Fibroblast of lung (primary cell): Measurements from ENCODE around the gene ACSS1.

Source experiments
- EZH2 ChIP-seq: IDR thresholded peaks from 2 replicates; pipeline ENCODE4 v1.5.1; 2012; ENCODE audit warnings: low read length, control low read depth, mild to moderate bottlenecking; ENCODE audit errors: missing control alignments
- TF ChIP-seq, protein P1 (sequence below), 2 donors: IDR thresholded peaks in 1 of 2; conservative IDR thresholded peaks in 1 of 2; 1 replicate in 1 of 2; 2 replicates in 1 of 2; pipeline ENCODE4 v1.5.1; 2011 to 2012; ENCODE audit warnings: low read length in 2 of 2, control low read depth in 1 of 2, inconsistent platforms in 1 of 2, low read depth in 1 of 2, mild to moderate bottlenecking in 1 of 2

DNA sequence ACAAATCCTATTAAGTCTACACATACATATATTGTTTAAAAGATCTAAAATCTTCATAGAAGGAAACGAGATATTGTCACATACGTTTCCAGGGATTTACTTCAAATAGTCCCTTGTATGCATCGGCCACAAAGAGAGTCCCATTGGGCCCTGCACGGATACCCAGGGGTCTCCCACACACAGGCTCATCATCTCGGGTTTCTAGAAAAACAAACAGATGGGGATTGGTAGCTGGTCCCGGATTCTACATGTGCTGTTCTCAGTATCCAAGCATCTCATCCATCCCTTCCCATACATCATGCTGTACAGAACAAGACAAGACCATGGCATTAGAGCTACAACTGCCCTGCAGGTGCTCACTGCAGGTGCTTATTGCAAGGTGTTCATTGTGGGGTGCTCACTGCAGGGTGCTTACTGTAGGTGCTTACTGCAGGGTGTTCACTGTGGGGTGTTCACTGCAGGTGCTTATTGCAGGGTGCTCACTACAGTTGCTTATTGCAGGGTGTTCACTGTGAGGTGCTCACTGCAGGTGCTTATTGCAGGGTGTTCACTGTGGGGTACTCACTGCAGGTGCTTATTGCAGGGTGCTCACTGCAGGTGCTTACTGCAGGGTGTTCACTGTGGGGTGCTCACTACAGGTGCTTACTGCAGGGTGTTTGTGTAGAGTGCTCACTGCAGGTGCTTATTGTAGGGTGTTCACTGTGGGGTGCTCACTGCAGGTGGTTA lies 86.4 kb downstream of the ACSS1 start:
- TF ChIP-seq, protein P1, sequence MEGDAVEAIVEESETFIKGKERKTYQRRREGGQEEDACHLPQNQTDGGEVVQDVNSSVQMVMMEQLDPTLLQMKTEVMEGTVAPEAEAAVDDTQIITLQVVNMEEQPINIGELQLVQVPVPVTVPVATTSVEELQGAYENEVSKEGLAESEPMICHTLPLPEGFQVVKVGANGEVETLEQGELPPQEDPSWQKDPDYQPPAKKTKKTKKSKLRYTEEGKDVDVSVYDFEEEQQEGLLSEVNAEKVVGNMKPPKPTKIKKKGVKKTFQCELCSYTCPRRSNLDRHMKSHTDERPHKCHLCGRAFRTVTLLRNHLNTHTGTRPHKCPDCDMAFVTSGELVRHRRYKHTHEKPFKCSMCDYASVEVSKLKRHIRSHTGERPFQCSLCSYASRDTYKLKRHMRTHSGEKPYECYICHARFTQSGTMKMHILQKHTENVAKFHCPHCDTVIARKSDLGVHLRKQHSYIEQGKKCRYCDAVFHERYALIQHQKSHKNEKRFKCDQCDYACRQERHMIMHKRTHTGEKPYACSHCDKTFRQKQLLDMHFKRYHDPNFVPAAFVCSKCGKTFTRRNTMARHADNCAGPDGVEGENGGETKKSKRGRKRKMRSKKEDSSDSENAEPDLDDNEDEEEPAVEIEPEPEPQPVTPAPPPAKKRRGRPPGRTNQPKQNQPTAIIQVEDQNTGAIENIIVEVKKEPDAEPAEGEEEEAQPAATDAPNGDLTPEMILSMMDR (conservative IDR thresholded peaks at IDR 0.05 in 1 of 2, IDR thresholded peaks at IDR 0.05 in 1 of 2; ENCODE audit: low read depth in 1 of 2, low read length in 2 of 2), result no peak
- TF ChIP-seq EZH2, result no peak
